SU-DHL-6 (cell line): ENCODE data around the gene ZNF574.
A peak's percentile ranks its signal among the peaks of the same experiment; 100 is the strongest.

Source experiments
- H2AFZ ChIP-seq: fragments of 200-600 bp; sonication (generic); 2 replicates; pipeline ENCODE4 v1.6.1; 2014; ENCODE audit warnings: low read depth, mild to moderate bottlenecking, moderate library complexity, mixed read lengths, antibody characterized with exemption, low read length; ENCODE audit not compliant: severe bottlenecking
- H3F3A ChIP-seq: fragments of 200-600 bp; shearing (Covaris generic); 2 replicates; pipeline ENCODE4 v1.6.0; 2016; ENCODE audit warnings: antibody characterized with exemption, mild to moderate bottlenecking; ENCODE audit not compliant: insufficient read depth
- H3K27ac ChIP-seq: fragments of 200-600 bp; sonication (generic); 2 replicates; pipeline ENCODE4 v1.5.1; 2016; ENCODE audit warnings: low read depth, mild to moderate bottlenecking, low read length, moderate library complexity, mixed read lengths
- H3K27me3 ChIP-seq: fragments of 200-600 bp; sonication (generic), shearing (Covaris generic); 2 replicates; pipeline ENCODE4 v1.6.0; 2014; ENCODE audit warnings: mild to moderate bottlenecking, low read length
- H3K36me3 ChIP-seq: fragments of 200-600 bp; sonication (generic); 2 replicates; pipeline ENCODE4 v1.6.1; 2014; ENCODE audit warnings: mild to moderate bottlenecking, low read length, mixed read lengths
- H3K4me2 ChIP-seq: fragments of 300-600, 200-600 bp; shearing (Covaris generic), sonication (generic); 2 replicates; pipeline ENCODE4 v1.6.0; 2014; ENCODE audit warnings: low read length, low read depth, mild to moderate bottlenecking; ENCODE audit not compliant: poor library complexity, severe bottlenecking
- H3K4me3 ChIP-seq: fragments of 200-600 bp; sonication (generic); 2 replicates; pipeline ENCODE4 v1.5.1; 2014; ENCODE audit warnings: antibody characterized with exemption, low read length, mild to moderate bottlenecking, mixed read lengths; ENCODE audit not compliant: insufficient read depth, poor library complexity, severe bottlenecking
- H3K79me2 ChIP-seq: fragments of 200-600 bp; sonication (generic); 2 replicates; pipeline ENCODE4 v1.6.1; 2014; ENCODE audit warnings: mild to moderate bottlenecking, low read length, moderate library complexity; ENCODE audit not compliant: insufficient read depth
- H3K9ac ChIP-seq: fragments of 200-600 bp; sonication (generic); 2 replicates; pipeline ENCODE4 v1.7.0; 2014; ENCODE audit warnings: mild to moderate bottlenecking, low read length
- H3K9me2 ChIP-seq: fragments of 200-600 bp; sonication (generic); replicated peaks from 2 replicates; pipeline ENCODE4 v1.6.1; 2014; ENCODE audit warnings: low read length; ENCODE audit not compliant: insufficient read depth
- H3K9me3 ChIP-seq: fragments of 200-600 bp; sonication (generic); 2 replicates; pipeline ENCODE4 v1.6.1; 2014; ENCODE audit warnings: low read length, mixed read lengths; ENCODE audit not compliant: insufficient read depth
- H4K20me1 ChIP-seq: fragments of 200-600 bp; sonication (generic); 2 replicates; pipeline ENCODE4 v1.6.1; 2014; ENCODE audit warnings: low read depth, mild to moderate bottlenecking, antibody characterized with exemption, low read length, moderate library complexity, mixed read lengths
- EZH2phosphoT487 ChIP-seq: fragments of 200-600 bp; sonication (generic), shearing (Covaris generic); conservative IDR thresholded peaks from 2 replicates; pipeline ENCODE4 v1.6.1; 2018; ENCODE audit warnings: mild to moderate bottlenecking, antibody characterized with exemption, low read length, moderate library complexity, mixed read lengths
- TF ChIP-seq, protein P1 (sequence below): fragments of 200-600 bp; sonication (generic); IDR thresholded peaks from one replicate; pipeline ENCODE4 v1.5.1; 2017; ENCODE audit warnings: antibody characterized with exemption, mild to moderate bottlenecking, low read length, moderate library complexity; ENCODE audit not compliant: insufficient read depth, poor library complexity, severe bottlenecking

The ZNF574 gene

DNA sequence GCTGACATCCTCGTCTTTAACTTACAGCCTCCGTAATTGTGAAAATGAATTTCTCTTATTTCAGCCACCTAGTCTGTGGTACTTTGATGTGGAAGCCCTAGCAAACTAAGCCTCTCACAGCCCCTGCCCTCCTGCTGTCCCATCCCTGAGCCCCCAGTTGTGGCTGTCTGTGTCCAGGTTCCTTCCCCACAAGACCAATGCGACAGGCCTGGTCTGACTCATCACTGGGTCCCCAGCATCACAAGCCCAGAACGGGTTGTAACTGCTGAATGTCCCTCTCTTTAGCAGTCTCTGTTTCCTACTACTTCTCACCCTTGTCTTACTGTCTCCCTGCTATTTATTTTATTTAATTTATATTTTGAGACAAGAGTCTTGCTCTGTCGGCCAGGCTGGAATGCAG, 50.6 kb downstream of the ZNF574 start:
- no peaks in the 10 kb centered on the region for H4K20me1 ChIP-seq
- peak overlapping the region; percentile 2; the same call in 1 of the 2 replicates for H3K9ac ChIP-seq
- H3K9me3 ChIP-seq: no peaks in the 10 kb centered on the region
- peaks cover 91% of the 10 kb centered on the region for H3K79me2 ChIP-seq
- H3K27ac ChIP-seq: peak overlapping the region; percentile 96
- H3K9me2 ChIP-seq: no peaks in the 10 kb centered on the region
- H2AFZ ChIP-seq: no peak overlapping the region
- H3K36me3 ChIP-seq: peaks cover 6% of the 10 kb centered on the region; the same call in 1 of the 2 replicates
- H3F3A ChIP-seq: peaks cover 57% of the 10 kb centered on the region
- H3K4me2 ChIP-seq: peak overlapping the region; percentile 78
- TF ChIP-seq, protein P1, sequence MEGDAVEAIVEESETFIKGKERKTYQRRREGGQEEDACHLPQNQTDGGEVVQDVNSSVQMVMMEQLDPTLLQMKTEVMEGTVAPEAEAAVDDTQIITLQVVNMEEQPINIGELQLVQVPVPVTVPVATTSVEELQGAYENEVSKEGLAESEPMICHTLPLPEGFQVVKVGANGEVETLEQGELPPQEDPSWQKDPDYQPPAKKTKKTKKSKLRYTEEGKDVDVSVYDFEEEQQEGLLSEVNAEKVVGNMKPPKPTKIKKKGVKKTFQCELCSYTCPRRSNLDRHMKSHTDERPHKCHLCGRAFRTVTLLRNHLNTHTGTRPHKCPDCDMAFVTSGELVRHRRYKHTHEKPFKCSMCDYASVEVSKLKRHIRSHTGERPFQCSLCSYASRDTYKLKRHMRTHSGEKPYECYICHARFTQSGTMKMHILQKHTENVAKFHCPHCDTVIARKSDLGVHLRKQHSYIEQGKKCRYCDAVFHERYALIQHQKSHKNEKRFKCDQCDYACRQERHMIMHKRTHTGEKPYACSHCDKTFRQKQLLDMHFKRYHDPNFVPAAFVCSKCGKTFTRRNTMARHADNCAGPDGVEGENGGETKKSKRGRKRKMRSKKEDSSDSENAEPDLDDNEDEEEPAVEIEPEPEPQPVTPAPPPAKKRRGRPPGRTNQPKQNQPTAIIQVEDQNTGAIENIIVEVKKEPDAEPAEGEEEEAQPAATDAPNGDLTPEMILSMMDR: no peak
- no peak for TF ChIP-seq EZH2phosphoT487
- no peak overlapping the region for H3K4me3 ChIP-seq
- H3K27me3 ChIP-seq: no peaks in the 10 kb centered on the region

DNA sequence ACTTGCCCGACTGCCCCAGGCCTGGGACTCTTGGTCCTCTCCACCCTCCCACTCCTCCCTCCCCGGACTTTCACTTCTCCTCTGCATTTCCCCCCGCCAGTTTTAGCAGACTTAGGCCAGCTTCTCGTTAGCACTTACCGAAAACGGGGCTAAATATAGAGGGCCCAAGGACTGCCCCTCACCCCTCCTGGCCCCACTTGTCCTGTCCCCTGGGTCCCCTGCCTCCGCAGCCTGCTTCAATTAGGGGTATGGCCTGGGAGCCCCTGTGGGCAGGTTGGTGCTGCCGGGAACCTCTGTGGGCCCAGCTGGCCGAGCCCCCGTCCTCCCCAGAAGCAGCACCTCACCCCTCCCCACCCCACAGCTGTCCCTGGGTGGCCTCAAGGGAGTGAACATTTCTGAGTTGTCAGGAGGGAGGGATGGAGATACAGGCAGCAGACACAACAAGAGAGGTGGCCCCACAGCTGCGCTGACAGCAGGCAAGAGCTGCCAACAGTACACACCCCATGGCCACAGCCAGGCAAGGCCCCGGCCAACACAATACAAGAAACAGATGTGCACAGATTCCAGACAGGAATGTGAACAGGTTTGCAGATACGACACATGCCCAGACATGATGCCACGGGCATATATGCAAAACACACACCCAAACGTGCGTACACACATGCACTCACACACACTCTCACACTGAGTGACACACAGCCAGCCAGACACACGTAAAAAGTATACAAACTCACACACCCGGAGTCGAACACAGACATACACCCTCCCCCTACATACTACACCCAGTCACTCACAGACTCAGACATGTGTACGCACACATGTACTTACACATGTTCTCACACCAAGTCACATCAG, 53.7 kb downstream of the ZNF574 start:
- Histone ChIP-seq H3K27ac (peak overlapping the region; percentile 96), H3K36me3 (peaks cover 3% of the 10 kb centered on the region; the same call in 1 of the 2 replicates), H3K9me2 (no peaks in the 10 kb centered on the region), H4K20me1 (no peaks in the 10 kb centered on the region), H3K4me3 (peak overlapping the region; percentile 86), H3K9me3 (no peaks in the 10 kb centered on the region), H2AFZ (no peak overlapping the region), H3K79me2 (peaks cover 82% of the 10 kb centered on the region), H3K9ac (peak overlapping the region; percentile 94), H3K27me3 (no peaks in the 10 kb centered on the region), H3K4me2 (peak overlapping the region; percentile 78), H3F3A (peaks cover 33% of the 10 kb centered on the region)
- no peak for TF ChIP-seq EZH2phosphoT487
- TF ChIP-seq, protein P1: no peak

DNA sequence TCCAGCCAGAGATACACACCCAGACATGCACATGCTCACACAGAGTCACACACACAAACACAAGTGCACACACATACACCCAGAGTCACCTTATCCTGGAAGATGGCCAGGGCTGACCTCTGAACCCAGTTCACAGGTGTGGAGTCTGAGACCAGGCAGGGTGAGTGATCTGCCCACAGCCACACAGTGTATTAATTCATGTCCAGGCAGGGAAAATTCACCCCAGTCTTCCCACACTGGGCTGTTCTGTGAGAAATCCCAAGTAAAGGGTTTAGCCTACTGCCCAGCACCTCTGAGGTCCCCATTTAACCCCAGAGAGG, 54.2 kb downstream of the ZNF574 start:
- Histone ChIP-seq H3F3A (peaks cover 33% of the 10 kb centered on the region), H3K9ac (peak overlapping the region; percentile 94), H3K9me2 (no peaks in the 10 kb centered on the region), H3K79me2 (peaks cover 76% of the 10 kb centered on the region), H3K36me3 (no peaks in the 10 kb centered on the region), H2AFZ (no peak overlapping the region), H3K4me2 (peak overlapping the region; percentile 78), H3K4me3 (peak overlapping the region; percentile 86), H3K27me3 (no peaks in the 10 kb centered on the region), H3K9me3 (no peaks in the 10 kb centered on the region), H4K20me1 (no peaks in the 10 kb centered on the region), H3K27ac (peak overlapping the region; percentile 96)
- TF ChIP-seq, protein P1: no peak
